ENCODE measurements around the gene NGF. TPM values are rescaled to one million over a fixed set of nuclear protein-coding genes. Genes with fewer than 3 reads are reported as not detected.

The NGF gene
- total RNA-seq, 1 donor from 2014 or later = 41.7 TPM

GRCh38 chr1:115336741-115337140 is 1.3 kb downstream of the NGF start:
- H3K36me3 Mint-ChIP-seq (ENCODE audit: low read depth) = no peaks in the 10 kb centered on the region
- peaks cover 87% of the 10 kb centered on the region for H3K4me1 Mint-ChIP-seq (ENCODE audit: low read depth)
- no peak for DNase-seq (ENCODE audit: low spot score)
- H3K9me3 Mint-ChIP-seq (ENCODE audit: low read depth) = no peaks in the 10 kb centered on the region
- no peak for TF ChIP-seq CTCF (IDR thresholded peaks at IDR 0.05)
- H3K27ac Mint-ChIP-seq (ENCODE audit: unreplicated experiment) = peak overlapping the region; percentile 89
- no peaks in the 10 kb centered on the region for H3K27me3 Mint-ChIP-seq (ENCODE audit: low read depth)
- peak overlapping the region; percentile 96 for H3K4me3 Mint-ChIP-seq (ENCODE audit: unreplicated experiment)

- no peak for DNase-seq (ENCODE audit: low spot score)
- peak overlapping the region; percentile 100 for H3K27ac Mint-ChIP-seq (ENCODE audit: unreplicated experiment)
- H3K27me3 Mint-ChIP-seq (ENCODE audit: low read depth) = no peaks in the 10 kb centered on the region
- TF ChIP-seq CTCF (IDR thresholded peaks at IDR 0.05) = no peak
- peaks cover 98% of the 10 kb centered on the region for H3K4me1 Mint-ChIP-seq (ENCODE audit: low read depth)
- H3K4me3 Mint-ChIP-seq (ENCODE audit: unreplicated experiment) = no peak overlapping the region
- no peaks in the 10 kb centered on the region for H3K9me3 Mint-ChIP-seq (ENCODE audit: low read depth)
- H3K36me3 Mint-ChIP-seq (ENCODE audit: low read depth) = peaks cover 2% of the 10 kb centered on the region
Measured at GRCh38 chr1:115332813-115333608, 5.0 kb downstream of the NGF start.

- peak overlapping the region; percentile 24 for H3K4me3 Mint-ChIP-seq (ENCODE audit: unreplicated experiment)
- H3K9me3 Mint-ChIP-seq (ENCODE audit: low read depth) = no peaks in the 10 kb centered on the region
- H3K36me3 Mint-ChIP-seq (ENCODE audit: low read depth) = peaks cover 2% of the 10 kb centered on the region
- no peaks in the 10 kb centered on the region for H3K27me3 Mint-ChIP-seq (ENCODE audit: low read depth)
- TF ChIP-seq CTCF (IDR thresholded peaks at IDR 0.05) = no peak
- peaks cover 100% of the 10 kb centered on the region for H3K4me1 Mint-ChIP-seq (ENCODE audit: low read depth)
- no peak for DNase-seq (ENCODE audit: low spot score)
- H3K27ac Mint-ChIP-seq (ENCODE audit: unreplicated experiment) = peak overlapping the region; percentile 100
Measured at GRCh38 chr1:115331558-115332331, 6.3 kb downstream of the NGF start.

- DNase-seq (ENCODE audit: low spot score) = no peak
- Mint-ChIP-seq H3K4me3 (ENCODE audit: unreplicated experiment) (peak overlapping the region; percentile 18), H3K9me3 (ENCODE audit: low read depth) (no peaks in the 10 kb centered on the region), H3K27me3 (ENCODE audit: low read depth) (no peaks in the 10 kb centered on the region), H3K4me1 (ENCODE audit: low read depth) (peaks cover 100% of the 10 kb centered on the region), H3K27ac (ENCODE audit: unreplicated experiment) (peak overlapping the region; percentile 100), H3K36me3 (ENCODE audit: low read depth) (peaks cover 6% of the 10 kb centered on the region)
- TF ChIP-seq CTCF (IDR thresholded peaks at IDR 0.05) = peak; percentile 69
Measured at GRCh38 chr1:115330480-115331013, 7.5 kb downstream of the NGF start.

- TF ChIP-seq CTCF (IDR thresholded peaks at IDR 0.05) = no peak
- peak overlapping the region; percentile 100 for H3K27ac Mint-ChIP-seq (ENCODE audit: unreplicated experiment)
- H3K27me3 Mint-ChIP-seq (ENCODE audit: low read depth) = no peaks in the 10 kb centered on the region
- peaks cover 6% of the 10 kb centered on the region for H3K36me3 Mint-ChIP-seq (ENCODE audit: low read depth)
- DNase-seq (ENCODE audit: low spot score) = no peak
- peaks cover 100% of the 10 kb centered on the region for H3K4me1 Mint-ChIP-seq (ENCODE audit: low read depth)
- no peaks in the 10 kb centered on the region for H3K9me3 Mint-ChIP-seq (ENCODE audit: low read depth)
- no peak overlapping the region for H3K4me3 Mint-ChIP-seq (ENCODE audit: unreplicated experiment)
Measured at GRCh38 chr1:115329965-115330364, 8.1 kb downstream of the NGF start.
